ENCODE results near the gene FLNB.

GRCh38 chr3:58008141-58009025, at the start of gene FLNB:
- TF ChIP-seq CTCF (conservative IDR thresholded peaks at IDR 0.05; ENCODE audit: low read length) (peak; percentile 70), EZH2phosphoT487 (IDR thresholded peaks at IDR 0.05; ENCODE audit: borderline replicate concordance) (no peak)

Data from Loucy (cell line).